CD4-positive, alpha-beta T cell treated with Interleukin-1 beta for 1 hour (primary cell): ENCODE measurements around the gene BLOC1S1.
"Not testable (repeated sequence)": the region's sequence is repeated elsewhere in the genome, so short reads cannot be mapped to it uniquely, and the experiment has no call there.

Experiments
- DNase-seq, 2 donors: peaks; one replicate each; pipeline ENCODE4 v3.0.0-alpha.2; 2020 to 2022

Gene BLOC1S1

DNA sequence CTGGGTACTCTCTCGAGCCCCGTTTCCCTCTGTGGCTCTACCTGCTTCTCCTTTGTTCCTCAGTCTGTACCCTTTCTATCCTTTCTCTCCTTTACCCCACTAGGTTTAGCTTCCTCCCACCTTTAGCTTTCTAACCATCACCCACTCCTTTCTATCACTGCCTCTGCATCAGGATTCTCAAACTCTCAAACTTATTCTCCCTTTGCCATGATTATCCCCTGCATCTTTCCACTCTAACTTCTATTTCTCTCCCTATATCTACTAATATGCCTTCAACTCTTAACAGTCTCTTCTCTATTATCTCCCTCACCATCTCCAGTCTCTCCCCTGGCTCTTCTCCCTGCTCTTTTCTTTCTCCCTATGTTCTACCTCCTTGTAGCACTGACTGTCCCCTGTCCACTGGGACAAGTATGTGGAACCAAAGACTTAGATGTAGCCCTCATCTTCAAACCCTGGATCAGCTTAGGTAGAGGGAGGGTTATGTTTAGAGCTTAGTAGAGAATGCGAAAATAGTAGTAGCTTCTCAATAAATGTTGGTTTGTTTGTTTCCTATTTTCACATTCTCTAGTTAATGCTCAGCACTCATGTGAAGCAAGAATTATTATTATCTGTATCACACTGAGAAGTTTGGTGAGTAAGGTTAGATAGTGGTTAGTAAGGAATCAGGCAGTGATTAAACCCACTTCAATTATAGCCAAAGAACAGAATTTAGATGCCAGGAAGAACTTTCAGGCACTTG is 30.5 kb downstream of the BLOC1S1 start:
- no peak for DNase-seq

DNA sequence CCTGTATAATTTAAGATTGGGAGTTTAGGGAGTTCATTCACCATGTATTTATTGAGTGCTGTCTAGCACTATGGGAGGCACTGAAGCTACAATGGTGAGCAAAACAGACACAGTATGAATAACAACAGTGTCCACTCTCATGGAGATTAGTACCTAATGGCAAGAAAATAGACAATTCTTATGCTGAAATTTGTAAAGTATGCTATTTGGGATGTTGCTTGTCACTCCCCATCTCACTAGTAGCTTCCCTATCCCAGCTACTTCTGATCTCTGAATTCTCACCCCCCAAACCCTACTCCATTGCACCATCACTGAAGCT is 31.0 kb downstream of the BLOC1S1 start:
- DNase-seq: no peak

DNA sequence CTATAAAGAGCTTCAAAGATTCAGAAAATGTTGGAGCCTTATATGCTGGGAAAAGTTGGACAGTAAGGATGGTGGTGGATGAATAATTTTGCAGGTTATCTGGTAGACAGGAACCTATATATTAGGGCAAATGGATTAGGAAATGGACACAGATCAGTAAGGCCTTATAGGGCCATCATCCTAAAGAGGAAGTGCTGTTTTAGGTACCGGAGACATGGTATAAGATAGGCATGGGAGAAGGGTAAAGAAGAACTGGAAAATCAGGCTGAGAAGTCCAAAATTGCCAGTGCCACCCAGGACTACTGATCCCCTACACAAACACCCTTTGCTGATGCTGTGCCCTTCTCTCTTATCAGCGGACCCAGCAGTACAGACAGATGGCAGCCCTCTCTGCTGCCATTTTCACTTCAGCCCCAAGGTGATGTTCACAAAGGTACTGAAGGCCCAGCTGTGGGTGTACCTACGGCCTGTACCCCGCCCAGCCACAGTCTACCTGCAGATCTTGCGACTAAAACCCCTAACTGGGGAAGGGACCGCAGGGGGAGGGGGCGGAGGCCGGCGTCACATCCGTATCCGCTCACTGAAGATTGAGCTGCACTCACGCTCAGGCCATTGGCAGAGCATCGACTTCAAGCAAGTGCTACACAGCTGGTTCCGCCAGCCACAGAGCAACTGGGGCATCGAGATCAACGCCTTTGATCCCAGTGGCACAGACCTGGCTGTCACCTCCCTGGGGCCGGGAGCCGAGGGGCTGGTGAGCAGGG is 32.6 kb downstream of the BLOC1S1 start:
- no peak for DNase-seq

DNA sequence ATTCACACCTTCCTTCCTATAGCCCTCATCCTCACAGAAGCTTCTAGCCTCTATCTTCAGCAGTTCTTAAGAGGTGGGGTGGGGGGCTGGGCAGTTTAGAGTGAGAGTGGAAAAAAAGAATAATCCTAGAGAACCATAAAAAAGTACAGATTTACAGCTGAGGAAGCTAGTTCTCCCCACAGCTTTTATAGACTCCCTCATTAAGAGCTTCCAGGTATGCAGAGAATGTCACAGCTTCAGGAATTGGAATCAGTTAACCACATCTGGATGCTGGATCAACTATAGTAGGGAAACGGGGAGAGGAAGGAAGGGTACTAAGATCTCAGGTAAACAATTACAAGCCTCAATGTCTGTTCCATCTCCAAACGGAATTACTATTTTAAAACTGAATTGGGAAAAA is 39.4 kb downstream of the BLOC1S1 start:
- no peak for DNase-seq

DNA sequence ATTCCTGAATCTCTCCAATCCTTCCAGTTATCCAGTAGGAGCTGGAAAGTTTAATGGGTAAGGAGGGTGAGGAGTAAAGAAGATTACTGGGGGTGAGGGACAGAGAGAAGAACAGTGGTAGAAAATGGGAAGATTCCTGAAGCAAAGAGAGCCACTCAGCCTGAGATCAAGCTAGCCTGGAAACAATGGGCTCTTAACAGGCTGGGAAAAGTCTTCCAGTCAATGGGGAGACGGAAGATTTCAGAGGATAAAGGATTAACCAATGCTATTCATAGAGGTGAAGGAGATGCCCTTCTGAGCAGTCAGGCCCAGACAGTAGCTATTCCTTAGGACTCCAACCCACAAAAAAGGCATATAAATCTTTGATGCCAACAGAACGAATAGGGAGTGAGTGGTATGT is 41.9 kb downstream of the BLOC1S1 start:
- no peak for DNase-seq

DNA sequence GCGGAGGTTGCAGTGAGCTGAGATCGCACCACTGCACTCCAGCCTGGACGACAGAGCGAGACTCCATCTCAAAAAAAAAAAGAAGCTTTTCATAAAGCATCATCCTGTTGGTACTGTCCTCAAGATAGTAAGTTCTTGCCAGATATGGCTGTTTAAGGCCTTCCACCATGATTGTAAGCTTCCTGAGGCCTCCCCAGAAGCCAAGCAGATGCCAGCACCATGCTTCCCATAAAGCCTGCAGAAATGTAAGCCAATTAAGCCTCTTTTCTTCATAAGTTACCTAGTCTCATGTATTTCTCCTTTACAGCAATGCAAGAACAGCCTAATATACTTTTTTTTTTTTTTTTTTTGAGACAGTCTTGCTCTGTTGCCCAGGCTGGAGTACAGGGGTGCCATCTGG is 42.7 kb downstream of the BLOC1S1 start:
- DNase-seq: not testable (repeated sequence)

DNA sequence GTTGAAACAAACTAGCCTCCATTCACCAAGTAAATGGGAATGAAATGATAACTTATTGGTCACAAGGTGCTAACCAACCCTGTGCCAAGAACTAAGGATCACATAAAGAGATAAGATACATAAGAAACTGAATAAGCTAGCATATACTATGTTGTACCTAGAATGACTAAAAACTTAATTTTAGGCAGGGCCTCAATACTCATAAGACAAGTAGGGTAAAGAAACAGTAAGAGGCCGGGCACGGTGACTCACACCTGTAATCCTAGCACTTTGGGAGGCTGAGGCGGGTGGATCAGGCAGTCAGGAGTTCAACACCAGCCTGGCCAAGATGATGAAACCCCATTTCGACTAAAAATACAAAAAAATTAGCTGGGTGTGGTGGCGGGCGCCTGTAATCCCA is 44.8 kb downstream of the BLOC1S1 start:
- no peak for DNase-seq

DNA sequence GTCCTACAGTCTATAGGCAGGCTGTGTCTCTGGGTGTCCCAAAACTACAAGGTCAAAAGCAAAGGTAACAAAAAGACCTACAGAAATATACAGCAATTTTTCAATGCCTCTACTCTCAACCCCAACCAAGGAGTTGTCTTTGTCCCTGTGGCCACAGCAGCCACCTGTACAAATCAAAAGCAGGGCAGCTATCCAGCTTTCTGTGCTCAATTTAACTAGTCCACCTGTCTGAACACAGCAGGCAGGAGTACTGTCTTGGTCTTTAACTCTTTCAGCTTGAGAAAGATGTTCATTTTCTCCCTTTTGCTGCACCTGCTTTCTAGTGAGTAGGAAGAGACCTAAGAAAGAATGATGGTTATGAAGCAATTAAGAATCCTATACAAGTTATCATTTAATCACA is 46.8 kb downstream of the BLOC1S1 start:
- DNase-seq: no peak

DNA sequence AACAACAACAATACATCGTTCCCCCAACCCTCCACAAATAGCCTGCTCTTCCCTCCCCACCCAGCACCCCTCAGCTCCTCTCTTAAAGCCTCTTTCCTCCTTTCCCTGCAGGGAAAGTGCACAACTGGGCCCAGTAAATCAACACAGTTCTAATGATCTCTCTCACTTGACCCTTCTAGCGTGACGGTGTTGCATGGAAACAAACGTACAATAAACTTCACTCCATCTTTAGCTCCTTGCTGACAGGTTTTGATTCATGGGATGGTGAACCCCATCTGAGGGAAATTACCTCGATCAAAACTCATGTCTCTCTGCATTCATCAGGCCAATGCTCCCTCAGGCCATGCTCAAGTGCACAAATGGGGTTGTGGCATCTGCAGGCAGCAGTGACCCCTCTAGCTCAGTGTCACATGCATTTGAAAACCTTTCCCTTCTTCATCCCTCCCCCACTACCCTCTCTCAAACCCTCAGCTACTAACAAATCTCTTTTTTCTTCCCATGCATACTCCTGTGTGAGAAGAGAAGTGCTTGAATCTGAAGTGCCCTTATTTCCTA is 50.0 kb downstream of the BLOC1S1 start:
- no peak for DNase-seq

DNA sequence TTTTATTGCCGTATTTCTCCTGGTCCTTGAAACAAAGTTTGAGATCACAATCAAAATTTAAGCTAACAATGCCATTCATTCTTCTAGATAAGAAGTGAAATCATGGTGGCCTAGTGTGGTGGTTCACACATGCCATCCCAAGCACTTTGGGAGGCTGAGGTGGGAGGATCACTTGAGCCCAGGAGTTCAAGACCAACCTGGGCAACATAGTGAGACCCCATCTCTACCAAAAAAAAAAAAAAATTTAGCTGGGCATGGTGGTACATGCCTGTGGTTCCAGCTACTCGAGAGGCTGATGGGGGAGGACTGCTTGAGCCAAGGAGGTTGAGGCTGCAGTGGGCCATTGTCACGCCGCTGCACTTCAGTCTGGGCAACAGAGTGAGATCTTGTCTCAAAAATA is 51.3 kb downstream of the BLOC1S1 start:
- DNase-seq: no peak
